Measurements from ENCODE around the gene GNAI3. TPM values are rescaled to one million over a fixed set of nuclear protein-coding genes. Genes with fewer than 3 reads are reported as not detected.

Gene GNAI3
- total RNA-seq, 4 donors from 2014 or later = 5.9 to 7.2 (median 6.6) TPM

- no peak for DNase-seq (ENCODE audit: extremely low spot score)
- peaks cover 0 to 5% (median 0%) of the 10 kb centered on the region in 4 donors for H3K27me3 ChIP-seq
- peaks cover 21 to 52% (median 47%) of the 10 kb centered on the region in 4 donors for H3K4me1 ChIP-seq
- H3K4me3 ChIP-seq = peak overlapping the region; percentile 86 to 96 (median 92)
- TF ChIP-seq, protein P1, sequence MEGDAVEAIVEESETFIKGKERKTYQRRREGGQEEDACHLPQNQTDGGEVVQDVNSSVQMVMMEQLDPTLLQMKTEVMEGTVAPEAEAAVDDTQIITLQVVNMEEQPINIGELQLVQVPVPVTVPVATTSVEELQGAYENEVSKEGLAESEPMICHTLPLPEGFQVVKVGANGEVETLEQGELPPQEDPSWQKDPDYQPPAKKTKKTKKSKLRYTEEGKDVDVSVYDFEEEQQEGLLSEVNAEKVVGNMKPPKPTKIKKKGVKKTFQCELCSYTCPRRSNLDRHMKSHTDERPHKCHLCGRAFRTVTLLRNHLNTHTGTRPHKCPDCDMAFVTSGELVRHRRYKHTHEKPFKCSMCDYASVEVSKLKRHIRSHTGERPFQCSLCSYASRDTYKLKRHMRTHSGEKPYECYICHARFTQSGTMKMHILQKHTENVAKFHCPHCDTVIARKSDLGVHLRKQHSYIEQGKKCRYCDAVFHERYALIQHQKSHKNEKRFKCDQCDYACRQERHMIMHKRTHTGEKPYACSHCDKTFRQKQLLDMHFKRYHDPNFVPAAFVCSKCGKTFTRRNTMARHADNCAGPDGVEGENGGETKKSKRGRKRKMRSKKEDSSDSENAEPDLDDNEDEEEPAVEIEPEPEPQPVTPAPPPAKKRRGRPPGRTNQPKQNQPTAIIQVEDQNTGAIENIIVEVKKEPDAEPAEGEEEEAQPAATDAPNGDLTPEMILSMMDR (IDR thresholded peaks at IDR 0.05) = no peak
- no peak for TF ChIP-seq EP300 (IDR thresholded peaks at IDR 0.05)
- H3K27ac ChIP-seq (replicated peaks in 1 of 4) = peak overlapping the region; percentile 94 to 96 (median 96)
- no peaks in the 10 kb centered on the region for H3K36me3 ChIP-seq
- intact Hi-C loops (cut with DNase I) = loop anchor here (2.0 to 10.0 kb wide), 3 partner anchors 73 to 437 kb away; partner anchors contain the start of gene AHCYL1
- 20% methylated on average over 20 of the region's 22 CpGs for WGBS
- H3K9me3 ChIP-seq = no peaks in the 10 kb centered on the region
These were observed 723 bp upstream of the GNAI3 start for GRCh38 chr1:109547463-109548320.

DNA sequence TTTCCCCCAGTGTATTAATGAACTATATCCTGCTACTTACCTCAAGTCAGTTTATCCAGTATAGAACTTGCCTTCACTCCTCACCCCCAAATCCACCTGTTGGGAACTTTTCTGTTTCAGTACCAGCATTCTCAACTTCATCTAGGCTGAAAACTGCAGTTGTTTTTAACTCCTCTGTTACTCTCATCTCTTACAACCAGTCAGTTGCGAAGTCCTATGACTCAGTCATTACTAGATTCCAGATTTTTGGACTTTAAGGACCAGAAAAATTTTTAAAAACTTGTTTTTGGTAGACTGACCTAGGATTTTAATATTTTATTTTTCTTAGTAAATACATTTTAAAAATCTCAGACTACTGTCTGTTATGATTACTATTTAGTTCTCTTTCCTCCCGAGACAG lies 8.1 kb downstream of the GNAI3 start:
- Histone ChIP-seq H3K4me3 (no peak overlapping the region), H3K27ac (replicated peaks in 1 of 4) (no peak overlapping the region), H3K27me3 (no peaks in the 10 kb centered on the region), H3K36me3 (no peaks in the 10 kb centered on the region), H3K4me1 (peaks cover 0 to 66% (median 49%) of the 10 kb centered on the region in 4 donors), H3K9me3 (no peaks in the 10 kb centered on the region)
- 86% methylated on average over 2 of the region's 2 CpGs for whole genome bisulfite sequencing
- intact Hi-C loops (cut with DNase I) = no loop called here
- TF ChIP-seq, protein P1 (IDR thresholded peaks at IDR 0.05) = no peak
- no peak for TF ChIP-seq POLR2AphosphoS5 (IDR thresholded peaks at IDR 0.05)
- TF ChIP-seq POLR2A (IDR thresholded peaks at IDR 0.05; ENCODE audit: low read depth) = no peak
- no peak for TF ChIP-seq EP300 (IDR thresholded peaks at IDR 0.05)
- DNase-seq (ENCODE audit: extremely low spot score) = no peak

GRCh38 chr1:109557520-109557919 lies 9.1 kb downstream of the GNAI3 start:
- Histone ChIP-seq H3K27me3 (no peaks in the 10 kb centered on the region), H3K4me1 (peaks cover 3 to 64% (median 53%) of the 10 kb centered on the region in 4 donors), H3K27ac (replicated peaks in 1 of 4) (no peak overlapping the region), H3K4me3 (no peak overlapping the region), H3K9me3 (no peaks in the 10 kb centered on the region), H3K36me3 (no peaks in the 10 kb centered on the region)
- DNase-seq (ENCODE audit: extremely low spot score) = no peak
- TF ChIP-seq, protein P1 (IDR thresholded peaks at IDR 0.05) = no peak
- TF ChIP-seq EP300 (IDR thresholded peaks at IDR 0.05) (no peak), POLR2A (IDR thresholded peaks at IDR 0.05; ENCODE audit: low read depth) (no peak), POLR2AphosphoS5 (IDR thresholded peaks at IDR 0.05) (no peak)
- intact Hi-C loops (cut with DNase I) = no loop called here
- WGBS = 96% methylated on average over 5 of the region's 5 CpGs

GRCh38 chr1:109559995-109560394 lies 11.6 kb downstream of the GNAI3 start:
- Histone ChIP-seq H3K4me1 (peaks cover 18 to 67% (median 55%) of the 10 kb centered on the region in 4 donors), H3K36me3 (no peaks in the 10 kb centered on the region), H3K4me3 (no peak overlapping the region), H3K27ac (replicated peaks in 1 of 4) (no peak overlapping the region), H3K27me3 (no peaks in the 10 kb centered on the region), H3K9me3 (no peaks in the 10 kb centered on the region)
- intact Hi-C loops (cut with DNase I) = no loop called here
- TF ChIP-seq POLR2AphosphoS5 (IDR thresholded peaks at IDR 0.05) (no peak), POLR2A (IDR thresholded peaks at IDR 0.05; ENCODE audit: low read depth) (no peak), EP300 (IDR thresholded peaks at IDR 0.05) (no peak)
- TF ChIP-seq, protein P1 (IDR thresholded peaks at IDR 0.05) = no peak
- no peak for DNase-seq (ENCODE audit: extremely low spot score)

All from esophagus muscularis mucosa (tissue), 4 donors.